GM12878 (cell line): Measurements from ENCODE around the gene ABCA3. TPM values are rescaled to one million over a fixed set of nuclear protein-coding genes. Genes with fewer than 3 reads are reported as not detected.

Source experiments
- ATAC-seq: fragments of 200-7000 bp; cut with Tn5 transposase; 3 replicates; pipeline ENCODE4 v1.9.1; 2020; ENCODE audit warnings: mild to moderate bottlenecking, moderate library complexity
- BruUV-seq: library from RNA; stranded (reverse); fragments of 400-500 nt; replicated peaks from 2 replicates; lab custom pipeline; 2021; lab: Mats Ljungman, UMichigan
- CTCF ChIA-PET: fragments of 300-600 bp; sonication (Branson Sonifier 250); formaldehyde crosslinking; extraction: SDS; loops from one replicate; lab custom pipeline; 2021; ENCODE audit warnings: inconsistent platforms; lab: Yijun Ruan, JAX
- POLR2A ChIA-PET: fragments of 350-600 bp; formaldehyde crosslinking; extraction: SDS; loops from one replicate; lab custom pipeline; 2021; ENCODE audit warnings: inconsistent platforms; lab: Charles Lee
- RAD21 ChIA-PET: fragments of 300-600 bp; sonication (Branson Sonifier 250); formaldehyde crosslinking; loops from one replicate; lab custom pipeline; 2023; ENCODE audit warnings: antibody characterized with exemption; ENCODE audit not compliant: unreplicated experiment; lab: Charles Lee
- SMC1A ChIA-PET: fragments of 300-600 bp; sonication (Branson Sonifier 250); formaldehyde crosslinking; loops from one replicate; lab custom pipeline; 2023; ENCODE audit not compliant: unreplicated experiment, uncharacterized antibody; lab: Charles Lee
- DNase-seq: peaks from one replicate; pipeline ENCODE4 v3.0.0-alpha.2; 2011; ENCODE audit warnings: low read depth, low spot score
- FAIRE-seq: peaks from 3 replicates; lab custom pipeline; 2011; peaks lifted over from hg19 to GRCh38; lab: Jason Lieb, UNC
- H2AFZ ChIP-seq: 2 replicates; pipeline ENCODE4 v1.6.0; 2011; ENCODE audit warnings: low read depth, low read length, control low read depth; ENCODE audit not compliant: control insufficient read depth
- H3K27ac ChIP-seq: 2 replicates; pipeline ENCODE4 v1.5.1; 2011; ENCODE audit warnings: control low read depth; ENCODE audit not compliant: control insufficient read depth, insufficient read depth
- H3K27me3 ChIP-seq, 2 experiments: replicated peaks in 1 of 2; 2 replicates each; pipeline versions ENCODE4 v1.6.0 to v1.6.1; 2011; ENCODE audit warnings: low read length in 1 of 2; ENCODE audit not compliant: control insufficient read depth in 2 of 2, insufficient read depth in 2 of 2
- H3K36me3 ChIP-seq, 2 experiments: 2 replicates each; pipeline ENCODE4 v1.5.1; 2011; ENCODE audit warnings: low read length in 1 of 2; ENCODE audit not compliant: control insufficient read depth in 2 of 2, insufficient read depth in 2 of 2
- H3K4me1 ChIP-seq: 2 replicates; pipeline ENCODE4 v1.6.1; 2011; ENCODE audit warnings: mild to moderate bottlenecking, low read length, moderate library complexity, mixed read lengths; ENCODE audit not compliant: control insufficient read depth, insufficient read depth
- H3K4me2 ChIP-seq: 2 replicates; pipeline ENCODE4 v1.6.0; 2011; ENCODE audit warnings: control low read depth; ENCODE audit not compliant: control insufficient read depth, insufficient read depth
- H3K4me3 ChIP-seq: fragments of 200-600 bp; sonication (generic); 2 replicates; pipeline ENCODE4 v1.5.1; 2016
- H3K79me2 ChIP-seq: 2 replicates; pipeline ENCODE4 v1.6.0; 2011; ENCODE audit warnings: low read length; ENCODE audit not compliant: control insufficient read depth, insufficient read depth
- H3K9ac ChIP-seq: 2 replicates; pipeline ENCODE4 v1.8.0; 2011; ENCODE audit warnings: low read length, control low read depth, mixed read lengths; ENCODE audit not compliant: control insufficient read depth, insufficient read depth
- H3K9me3 ChIP-seq: replicated peaks from 3 replicates; pipeline ENCODE4 v1.5.1; 2011; ENCODE audit warnings: mild to moderate bottlenecking, low read length; ENCODE audit not compliant: control insufficient read depth, insufficient read depth
- H4K20me1 ChIP-seq: 2 replicates; pipeline ENCODE4 v1.6.0; 2011; ENCODE audit not compliant: control insufficient read depth, insufficient read depth
- ATF2 ChIP-seq: IDR thresholded peaks from 2 replicates; pipeline ENCODE4 v1.6.1; 2012; ENCODE audit warnings: low read length, inconsistent platforms
- EGR1 ChIP-seq, 2 experiments: IDR thresholded peaks; 1 replicate in 1 of 2; 2 replicates in 1 of 2; pipeline ENCODE4 v1.6.1; 2011 to 2012; ENCODE audit warnings: low read depth in 2 of 2, low read length in 2 of 2, borderline replicate concordance in 1 of 2, mild to moderate bottlenecking in 1 of 2, moderate library complexity in 1 of 2
- KAT2A ChIP-seq: conservative IDR thresholded peaks from 2 replicates; pipeline ENCODE4 v1.6.1; 2011; ENCODE audit warnings: low read depth, low read length; ENCODE audit not compliant: control insufficient read depth
- MAX ChIP-seq: IDR thresholded peaks from 2 replicates; pipeline ENCODE4 v1.6.1; 2012; ENCODE audit warnings: low read depth, low read length, improper control_type of control experiment
- MTA3 ChIP-seq: IDR thresholded peaks from 2 replicates; pipeline ENCODE4 v1.6.1; 2012; ENCODE audit warnings: low read length, inconsistent platforms, borderline replicate concordance
- SUPT20H ChIP-seq: IDR thresholded peaks from 2 replicates; pipeline ENCODE4 v1.6.1; 2011; ENCODE audit warnings: low read depth, mild to moderate bottlenecking, low read length, moderate library complexity, borderline replicate concordance; ENCODE audit not compliant: control insufficient read depth
- ZNF24 ChIP-seq: fragments of 450-650 bp; IDR thresholded peaks from 2 replicates; pipeline ENCODE4 v1.6.1; 2017; ENCODE audit warnings: antibody characterized with exemption, mild to moderate bottlenecking
- WGBS: methylation state at CpG from one replicate; pipeline ENCODE4 v1.1.6; 2016; ENCODE audit warnings: low lambda C conversion rate; ENCODE audit not compliant: insufficient replicate concordance, insufficient coverage; ENCODE audit errors: missing lambda C conversion rate; 5-methylcytosine and 5-hydroxymethylcytosine counted together
- in situ Hi-C: fragments of 300-500 bp; cut with MboI; formaldehyde crosslinking; loops from 9 replicates; pipeline ENCODE4 v1.14.3; 2018; ENCODE audit warnings: mixed read lengths
- intact Hi-C: fragments of 100-400 bp; cut with micrococcal nuclease; formaldehyde crosslinking; loops from one replicate; pipeline ENCODE4 v1.14.2; 2022; ENCODE audit not compliant: unreplicated experiment
- polyA plus RNA-seq, 11 experiments: library from polyadenylated mRNA; depleted of rRNA in 4 of 11; unstranded in 6 of 11; stranded (reverse) in 5 of 11; fragments of >200 nt; fragmentation: Nextera tagmentation in 4 of 11; fragmentation: Illumina TruSeq in 1 of 11; extraction: Ambion mirVana in 4 of 11; extraction: Trizol in 1 of 11; gene quantifications; 1 replicate in 1 of 11; 2 replicates in 10 of 11; pipeline versions ENCODE4 v1.2.1 to v1.2.3, GENCODE V29; 2011 to 2016; ENCODE audit warnings: inconsistent platforms in 2 of 11, missing spikeins in 2 of 11, low read depth in 1 of 11
- total RNA-seq, 4 experiments: library from RNA; depleted of rRNA in 3 of 4; stranded (reverse); fragments of >200 nt in 3 of 4; fragmentation: Illumina TruSeq in 1 of 4; extraction: Trizol in 1 of 4; gene quantifications; 2 replicates each; pipeline versions ENCODE4 v1.2.1 to v1.2.3, GENCODE V29; 2013 to 2021

The ABCA3 gene
- total and polyA plus RNA-seq, 10 of the 15 experiments (the other 5 are each of a cell fraction or from before 2014, with no cell fraction given), result 0.71 to 17.6 (median 6.7) TPM

- FAIRE-seq (no peak), ATAC-seq (no peak), DNase-seq (no peak)
- H3K9me3 ChIP-seq, result no peaks in the 10 kb centered on the region
- in situ Hi-C loops (no loop called here), intact Hi-C loops (no loop called here)
- no peak overlapping the region for H2AFZ ChIP-seq
- no peak overlapping the region for H3K27ac ChIP-seq
- POLR2A ChIA-PET, result interaction anchor here (0.8 kb wide), 1 partner anchor 9 kb away, joined by 3 read pairs; no protein-coding TSS in a partner anchor
- WGBS, result 79% methylated on average over 35 of the region's 35 CpGs
- no peaks in the 10 kb centered on the region for H4K20me1 ChIP-seq
- SMC1A ChIA-PET, result no interaction called here
- RAD21 ChIA-PET, result no interaction called here
- H3K27me3 ChIP-seq, result no peaks in the 10 kb centered on the region; a peak in 1 of 4 replicates
- no peaks in the 10 kb centered on the region for H3K36me3 ChIP-seq
- H3K9ac ChIP-seq, result no peak overlapping the region
- no peaks in the 10 kb centered on the region for H3K79me2 ChIP-seq
- no peak overlapping the region for H3K4me3 ChIP-seq
- no peaks in the 10 kb centered on the region for H3K4me1 ChIP-seq
- TF ChIP-seq ZNF24, result no peak
- TF ChIP-seq ATF2, result no peak
- TF ChIP-seq MTA3, result no peak
- TF ChIP-seq KAT2A, result no peak
- TF ChIP-seq SUPT20H, result no peak
- no peak for TF ChIP-seq EGR1 (IDR thresholded peaks at IDR 0.05; ENCODE audit: borderline replicate concordance in 1 of 2, low read depth in 2 of 2, low read length in 2 of 2)
- TF ChIP-seq MAX, result no peak
- TF ChIP-seq, all 136 proteins: peak for 0
- CTCF ChIA-PET, result no interaction called here
- H3K4me2 ChIP-seq, result no peak overlapping the region
- BruUV-seq, result no TSS peak
These were observed 55.5 kb downstream of the ABCA3 start for GRCh38 chr16:2284797-2285576.
